Measurements from ENCODE around the gene FHIP1A. TPM values are rescaled to one million over a fixed set of nuclear protein-coding genes. Genes with fewer than 3 reads are reported as not detected.

The FHIP1A gene
- total RNA-seq (2021; fragmentation: NEBNext Ultra II Directional; extraction: Animal tissue kit (Norgen Biotek cat#: 25700)) (75.2 and 76.3 TPM in 2 replicates), polyA plus RNA-seq (2011; rRNA removed) (17.9 and 19.8 TPM in 2 replicates), polyA minus RNA-seq (2011; rRNA and poly(A)+ RNA removed) (121 and 133 TPM in 2 replicates)
- 21.9 TPM for polyA plus RNA-seq (2011; cell fraction: cytosol; rRNA removed)
- 29.3 TPM for polyA plus RNA-seq (2011; cell fraction: nucleus; rRNA removed)
- polyA plus RNA-seq (2012, experiment 1 of 2), result 12.1 to 21.6 TPM (median 17.2 TPM) in 4 replicates
- 3.6 TPM for polyA plus RNA-seq (2012, experiment 2 of 2)
- polyA plus RNA-seq (2013, experiment 1 of 2), result 19.0 TPM
- polyA plus RNA-seq (2013, experiment 2 of 2), result 20.8 TPM
- polyA minus RNA-seq (2011; cell fraction: cytosol; rRNA and poly(A)+ RNA removed), result 51.7 TPM
- 107 TPM for polyA minus RNA-seq (2011; cell fraction: nucleus; rRNA and poly(A)+ RNA removed)
- long read RNA-seq, experiment 1, partial matches to known transcripts, result 7 of 8 reads
- long read RNA-seq, experiment 1, other reads (novel, unspliced or antisense), result 1 of 8 reads
- long read RNA-seq, experiment 2, partial matches to known transcripts, result 0 of 2 reads
- long read RNA-seq, experiment 2, other reads (novel, unspliced or antisense), result 2 of 2 reads

- no peak for FAIRE-seq
- Histone ChIP-seq H3K4me1 (replicated peaks in 1 of 4; ENCODE audit: control insufficient read depth in 3 of 4, insufficient read depth in 4 of 4, low read length in 3 of 4) (peaks cover 3 to 15% (median 6%) of the 10 kb centered on the region in 4 experiments; a peak in 6 of 7 replicates), H2BK20ac (ENCODE audit: low read length) (peak within 1 kb of the TSS; percentile 49; the same call in 1 of the 2 replicates), H3K36me3 (ENCODE audit: control insufficient read depth in 2 of 4, insufficient read depth in 4 of 4, low read length in 3 of 4) (no peaks in the 10 kb centered on the region; a peak in 1 of 8 replicates), H4K8ac (ENCODE audit: extremely low read depth, insufficient read depth, low read length) (peak within 1 kb of the TSS; percentile 91), H4K91ac (replicated peaks; ENCODE audit: insufficient read length, low read length) (peak within 1 kb of the TSS; percentile 31), H3K14ac (ENCODE audit: insufficient read length) (no peak within 1 kb of the TSS), H2BK12ac (ENCODE audit: low read depth, low read length) (peak within 1 kb of the TSS; percentile 82), H3K18ac (ENCODE audit: extremely low read depth, low read length) (peak within 1 kb of the TSS; percentile 80), H3K23me2 (ENCODE audit: low read depth, low read length) (peaks cover 15% of the 10 kb centered on the region), H3K27ac (ENCODE audit: low read depth, low read length) (peak within 1 kb of the TSS; percentile 92), H3K79me2 (ENCODE audit: control insufficient read depth in 1 of 2, insufficient read depth in 2 of 2, low read length in 2 of 2) (peaks cover 0 to 40% of the 10 kb centered on the region in 2 experiments; a peak in 2 of 4 replicates), H2AK5ac (ENCODE audit: low read depth, low read length) (peak within 1 kb of the TSS; percentile 24; the same call in 1 of the 2 replicates), H2AFZ (ENCODE audit: low read length) (peak within 1 kb of the TSS; percentile 93; the same call in 1 of the 2 replicates), H3K4me3 (ENCODE audit: extremely low read depth in 1 of 4, insufficient read depth in 2 of 4, low read depth in 3 of 4, low read length in 4 of 4) (peak within 1 kb of the TSS; percentile 71 to 91 (median 74)), H3K4me2 (ENCODE audit: insufficient read depth in 1 of 2, low read depth in 2 of 2, low read length in 2 of 2) (peak within 1 kb of the TSS; percentile 86 to 100), H3K9ac (replicated peaks in 1 of 4; ENCODE audit: extremely low read depth in 1 of 4, low read depth in 3 of 4, low read length in 3 of 4) (peak within 1 kb of the TSS; percentile 71 to 85 (median 80)), H3K23ac (ENCODE audit: insufficient read length) (no peak within 1 kb of the TSS), H2BK5ac (ENCODE audit: low read depth, low read length) (peak within 1 kb of the TSS; percentile 88), H2BK120ac (replicated peaks; ENCODE audit: low read depth, low read length) (no peak within 1 kb of the TSS), H4K20me1 (replicated peaks in 1 of 2; ENCODE audit: control insufficient read depth in 1 of 2, insufficient read depth in 2 of 2, low read length in 2 of 2) (peaks cover 0 to 2% of the 10 kb centered on the region in 2 experiments), H4K5ac (ENCODE audit: insufficient read length, low read depth, low read length) (peak within 1 kb of the TSS; percentile 73), H3K27me3 (replicated peaks in 1 of 4; ENCODE audit: control insufficient read depth in 3 of 4, extremely low read depth in 1 of 4, insufficient read depth in 3 of 4, low read length in 3 of 4) (no peaks in the 10 kb centered on the region), H3K56ac (replicated peaks; ENCODE audit: insufficient read length, low read depth, low read length) (peak within 1 kb of the TSS; percentile 79), H3K79me1 (ENCODE audit: low read depth, low read length) (peaks cover 4% of the 10 kb centered on the region), H2BK15ac (ENCODE audit: low read length) (peak within 1 kb of the TSS; percentile 81; the same call in 1 of the 2 replicates), H3K4ac (replicated peaks; ENCODE audit: insufficient read length, low read depth, low read length) (no peak within 1 kb of the TSS), H3K9me3 (ENCODE audit: insufficient read depth in 2 of 2, low read depth in 1 of 2, low read length in 1 of 2) (no peaks in the 10 kb centered on the region)
- ChIA-PET POLR2A (ENCODE audit: partially characterized antibody) (interaction anchor here (0.7 to 2.9 kb wide), 13 partner anchors 8 to 313 kb away, joined by 3 to 15 read pairs (median 4); partner anchors contain the start of gene SH3D19), CTCF (ENCODE audit: partially characterized antibody) (interaction anchor here (0.6 kb wide), 1 partner anchor 205 kb away, joined by 3 read pairs; no protein-coding TSS in a partner anchor)
- DNase-seq (ENCODE audit: low read depth in 1 of 2, low spot score in 2 of 2), result peak; percentile 84 to 95
- WGBS, 2 experiments (ENCODE audit: extremely low coverage in 1 of 2, insufficient coverage in 1 of 2, insufficient read length in 1 of 2, insufficient replicate concordance in 2 of 2, low coverage in 1 of 2, low lambda C conversion rate in 2 of 2, missing lambda C conversion rate in 1 of 2), result 4% methylated on average over 69 of the region's 84 CpGs; no CpG with 5 or more reads in 1 of the 2 experiments
- TF ChIP-seq CREB1 (IDR thresholded peaks at IDR 0.05) (peak; percentile 80), GTF2F1 (IDR thresholded peaks at IDR 0.05; ENCODE audit: borderline replicate concordance, low read depth, low read length) (no peak), RAD21 (IDR thresholded peaks at IDR 0.05 in 1 of 2, conservative IDR thresholded peaks at IDR 0.05 in 1 of 2; ENCODE audit: low read depth in 2 of 2, low read length in 2 of 2) (peak in 1 of 2 experiments; percentile 17; a peak in 1 of 4 replicates), TAF1 (IDR thresholded peaks at IDR 0.05; ENCODE audit: low read depth, low read length) (peak; percentile 87)
- TF ChIP-seq, protein P1, sequence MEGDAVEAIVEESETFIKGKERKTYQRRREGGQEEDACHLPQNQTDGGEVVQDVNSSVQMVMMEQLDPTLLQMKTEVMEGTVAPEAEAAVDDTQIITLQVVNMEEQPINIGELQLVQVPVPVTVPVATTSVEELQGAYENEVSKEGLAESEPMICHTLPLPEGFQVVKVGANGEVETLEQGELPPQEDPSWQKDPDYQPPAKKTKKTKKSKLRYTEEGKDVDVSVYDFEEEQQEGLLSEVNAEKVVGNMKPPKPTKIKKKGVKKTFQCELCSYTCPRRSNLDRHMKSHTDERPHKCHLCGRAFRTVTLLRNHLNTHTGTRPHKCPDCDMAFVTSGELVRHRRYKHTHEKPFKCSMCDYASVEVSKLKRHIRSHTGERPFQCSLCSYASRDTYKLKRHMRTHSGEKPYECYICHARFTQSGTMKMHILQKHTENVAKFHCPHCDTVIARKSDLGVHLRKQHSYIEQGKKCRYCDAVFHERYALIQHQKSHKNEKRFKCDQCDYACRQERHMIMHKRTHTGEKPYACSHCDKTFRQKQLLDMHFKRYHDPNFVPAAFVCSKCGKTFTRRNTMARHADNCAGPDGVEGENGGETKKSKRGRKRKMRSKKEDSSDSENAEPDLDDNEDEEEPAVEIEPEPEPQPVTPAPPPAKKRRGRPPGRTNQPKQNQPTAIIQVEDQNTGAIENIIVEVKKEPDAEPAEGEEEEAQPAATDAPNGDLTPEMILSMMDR (IDR thresholded peaks at IDR 0.05; ENCODE audit: control extremely low read depth in 1 of 3, insufficient read depth in 1 of 3, low read depth in 1 of 3, low read length in 3 of 3), result peak in 2 of 3 experiments; percentile 1 to 2; a peak in 1 of 4 replicates
These were observed at the start of gene FHIP1A for GRCh38 chr4:151408630-151409469. Gene FHIP1A, plus strand, starts transcription at chr4:151409176. Its CDS starts 157,084 bp downstream, at chr4:151566260.

All from H1 (cell line).